ENCODE data around the gene GRID1.

- TF ChIP-seq CTCF (IDR thresholded peaks at IDR 0.05 in 2 of 3, conservative IDR thresholded peaks at IDR 0.05 in 1 of 3; ENCODE audit: control insufficient read depth in 2 of 3, extremely low read depth in 1 of 3, insufficient read depth in 1 of 3, low read depth in 3 of 3, low read length in 3 of 3) (no peak), POLR2A (IDR thresholded peaks at IDR 0.05; ENCODE audit: low read depth, low read length) (no peak), CHD2 (IDR thresholded peaks at IDR 0.05; ENCODE audit: borderline replicate concordance, low read depth, low read length) (no peak), HCFC1 (IDR thresholded peaks at IDR 0.05; ENCODE audit: low read length) (no peak)
These were observed 347.5 kb downstream of the GRID1 start for GRCh38 chr10:86019141-86019540.
